Testis (tissue), 2 donors: ENCODE measurements around the gene AP5B1.

Source experiments
- POLR2A ChIP-seq: fragments of 450-650 bp; IDR thresholded peaks from one replicate; pipeline ENCODE4 v1.6.1; 2017; ENCODE audit warnings: antibody characterized with exemption, mild to moderate bottlenecking, moderate library complexity
- TF ChIP-seq, protein P1 (sequence below), 3 experiments: fragments of 450-650 bp in 2 of 3; fragments of 200-600 bp in 1 of 3; sonication (generic) in 1 of 3; IDR thresholded peaks; one replicate each; pipeline ENCODE4 v1.5.1; 2016 to 2019; ENCODE audit warnings: antibody characterized with exemption in 3 of 3, mild to moderate bottlenecking in 2 of 3, moderate library complexity in 1 of 3

DNA sequence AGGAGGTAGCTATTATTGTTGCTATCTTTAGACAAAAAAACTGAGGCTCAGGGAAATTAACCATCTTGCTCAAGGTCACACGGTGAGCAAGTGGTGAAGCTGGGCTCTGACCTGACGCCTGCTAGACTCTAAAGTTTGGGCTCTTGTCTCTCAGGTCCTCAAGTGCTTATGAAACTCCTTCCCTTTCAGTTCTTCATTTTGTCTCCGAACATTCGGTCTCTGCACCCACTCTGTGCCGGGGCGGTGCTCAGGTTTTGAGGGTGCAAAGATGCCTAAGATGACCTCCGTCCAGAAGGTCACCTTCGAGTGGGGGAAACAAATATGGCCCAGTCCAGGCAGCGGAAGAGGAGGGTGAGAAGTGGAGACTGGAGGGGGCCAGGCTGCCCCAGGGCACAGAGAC, 22.1 kb upstream of the AP5B1 start:
- TF ChIP-seq, protein P1, sequence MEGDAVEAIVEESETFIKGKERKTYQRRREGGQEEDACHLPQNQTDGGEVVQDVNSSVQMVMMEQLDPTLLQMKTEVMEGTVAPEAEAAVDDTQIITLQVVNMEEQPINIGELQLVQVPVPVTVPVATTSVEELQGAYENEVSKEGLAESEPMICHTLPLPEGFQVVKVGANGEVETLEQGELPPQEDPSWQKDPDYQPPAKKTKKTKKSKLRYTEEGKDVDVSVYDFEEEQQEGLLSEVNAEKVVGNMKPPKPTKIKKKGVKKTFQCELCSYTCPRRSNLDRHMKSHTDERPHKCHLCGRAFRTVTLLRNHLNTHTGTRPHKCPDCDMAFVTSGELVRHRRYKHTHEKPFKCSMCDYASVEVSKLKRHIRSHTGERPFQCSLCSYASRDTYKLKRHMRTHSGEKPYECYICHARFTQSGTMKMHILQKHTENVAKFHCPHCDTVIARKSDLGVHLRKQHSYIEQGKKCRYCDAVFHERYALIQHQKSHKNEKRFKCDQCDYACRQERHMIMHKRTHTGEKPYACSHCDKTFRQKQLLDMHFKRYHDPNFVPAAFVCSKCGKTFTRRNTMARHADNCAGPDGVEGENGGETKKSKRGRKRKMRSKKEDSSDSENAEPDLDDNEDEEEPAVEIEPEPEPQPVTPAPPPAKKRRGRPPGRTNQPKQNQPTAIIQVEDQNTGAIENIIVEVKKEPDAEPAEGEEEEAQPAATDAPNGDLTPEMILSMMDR (IDR thresholded peaks at IDR 0.05) = no peak
- no peak for TF ChIP-seq POLR2A
